Measurements from ENCODE around the gene MBNL2.

The MBNL2 gene

GRCh38 chr13:97225533-97225932, 3.4 kb downstream of the MBNL2 start:
- Histone ChIP-seq H3K4me1 (ENCODE audit: low read depth, poor library complexity, severe bottlenecking) (peaks cover 4% of the 10 kb centered on the region), H3K27me3 (ENCODE audit: insufficient read depth, low read depth) (no peaks in the 10 kb centered on the region), H3K4me3 (IDR thresholded peaks at IDR 0.05; ENCODE audit: insufficient read depth, low read depth, low read length) (no peak overlapping the region), H2AFZ (ENCODE audit: low read depth) (no peak overlapping the region), H4K20me1 (ENCODE audit: insufficient read depth) (no peaks in the 10 kb centered on the region), H3K27ac (no peak overlapping the region), H3K36me3 (ENCODE audit: insufficient read depth) (no peaks in the 10 kb centered on the region), H3K79me2 (ENCODE audit: insufficient read depth, low read depth) (no peaks in the 10 kb centered on the region), H3K4me2 (no peak overlapping the region), H3K9ac (no peak overlapping the region)
- TF ChIP-seq CTCF (conservative IDR thresholded peaks at IDR 0.05; ENCODE audit: low read depth, low read length) = no peak

- no peak overlapping the region for H3K9ac ChIP-seq
- H3K4me1 ChIP-seq (ENCODE audit: low read depth, poor library complexity, severe bottlenecking) = peaks cover 4% of the 10 kb centered on the region
- no peak for TF ChIP-seq CTCF (conservative IDR thresholded peaks at IDR 0.05; ENCODE audit: low read depth, low read length)
- H3K4me2 ChIP-seq = no peak overlapping the region
- no peak overlapping the region for H3K4me3 ChIP-seq (IDR thresholded peaks at IDR 0.05; ENCODE audit: insufficient read depth, low read depth, low read length)
- H2AFZ ChIP-seq (ENCODE audit: low read depth) = no peak overlapping the region
- H4K20me1 ChIP-seq (ENCODE audit: insufficient read depth) = no peaks in the 10 kb centered on the region
- no peaks in the 10 kb centered on the region for H3K36me3 ChIP-seq (ENCODE audit: insufficient read depth)
- no peaks in the 10 kb centered on the region for H3K27me3 ChIP-seq (ENCODE audit: insufficient read depth, low read depth)
- no peak overlapping the region for H3K27ac ChIP-seq
- no peaks in the 10 kb centered on the region for H3K79me2 ChIP-seq (ENCODE audit: insufficient read depth, low read depth)
Observed at GRCh38 chr13:97226013-97226412, 3.9 kb downstream of the MBNL2 start.

GRCh38 chr13:97226788-97227627, 4.9 kb downstream of the MBNL2 start:
- Histone ChIP-seq H2AFZ (ENCODE audit: low read depth) (no peak overlapping the region), H3K79me2 (ENCODE audit: insufficient read depth, low read depth) (no peaks in the 10 kb centered on the region), H3K4me2 (no peak overlapping the region), H3K4me1 (ENCODE audit: low read depth, poor library complexity, severe bottlenecking) (peaks cover 4% of the 10 kb centered on the region), H3K4me3 (IDR thresholded peaks at IDR 0.05; ENCODE audit: insufficient read depth, low read depth, low read length) (no peak overlapping the region), H3K9ac (no peak overlapping the region), H3K36me3 (ENCODE audit: insufficient read depth) (no peaks in the 10 kb centered on the region), H4K20me1 (ENCODE audit: insufficient read depth) (no peaks in the 10 kb centered on the region), H3K27ac (no peak overlapping the region), H3K27me3 (ENCODE audit: insufficient read depth, low read depth) (no peaks in the 10 kb centered on the region)
- TF ChIP-seq CTCF (conservative IDR thresholded peaks at IDR 0.05; ENCODE audit: low read depth, low read length) = no peak

GRCh38 chr13:97228850-97229521, 6.9 kb downstream of the MBNL2 start:
- H3K27me3 ChIP-seq (ENCODE audit: insufficient read depth, low read depth) = no peaks in the 10 kb centered on the region
- no peaks in the 10 kb centered on the region for H3K79me2 ChIP-seq (ENCODE audit: insufficient read depth, low read depth)
- no peaks in the 10 kb centered on the region for H4K20me1 ChIP-seq (ENCODE audit: insufficient read depth)

More at GRCh38 chr13:97228850-97229521, 6.9 kb downstream of the MBNL2 start:
- Histone ChIP-seq H3K4me3 (IDR thresholded peaks at IDR 0.05; ENCODE audit: insufficient read depth, low read depth, low read length) (no peak overlapping the region), H3K4me2 (no peak overlapping the region), H3K27ac (no peak overlapping the region), H2AFZ (ENCODE audit: low read depth) (no peak overlapping the region), H3K4me1 (ENCODE audit: low read depth, poor library complexity, severe bottlenecking) (peaks cover 4% of the 10 kb centered on the region), H3K9ac (no peak overlapping the region), H3K36me3 (ENCODE audit: insufficient read depth) (no peaks in the 10 kb centered on the region)
- TF ChIP-seq CTCF (conservative IDR thresholded peaks at IDR 0.05; ENCODE audit: low read depth, low read length) = no peak

Measured in KMS-11 (cell line).